CD4-positive, alpha-beta T cell treated with Interleukin-17A for 4 hours (primary cell): ENCODE data around the gene MAF.
A peak's percentile ranks its signal among the peaks of the same experiment; 100 is the strongest.

Experiments
- DNase-seq: peaks from one replicate; pipeline ENCODE4 v3.0.0-alpha.2; 2020; ENCODE audit warnings: mixed read lengths

Gene MAF

GRCh38 chr16:79600638-79601091, at the start of gene MAF:
Gene MAF, minus strand, starts transcription at chr16:79600737. Its CDS starts 835 bp downstream, at chr16:79599902.
- peak; percentile 88 for DNase-seq

- DNase-seq: no peak
Measured at GRCh38 chr16:79648826-79649225, 48.3 kb upstream of the MAF start.

DNA sequence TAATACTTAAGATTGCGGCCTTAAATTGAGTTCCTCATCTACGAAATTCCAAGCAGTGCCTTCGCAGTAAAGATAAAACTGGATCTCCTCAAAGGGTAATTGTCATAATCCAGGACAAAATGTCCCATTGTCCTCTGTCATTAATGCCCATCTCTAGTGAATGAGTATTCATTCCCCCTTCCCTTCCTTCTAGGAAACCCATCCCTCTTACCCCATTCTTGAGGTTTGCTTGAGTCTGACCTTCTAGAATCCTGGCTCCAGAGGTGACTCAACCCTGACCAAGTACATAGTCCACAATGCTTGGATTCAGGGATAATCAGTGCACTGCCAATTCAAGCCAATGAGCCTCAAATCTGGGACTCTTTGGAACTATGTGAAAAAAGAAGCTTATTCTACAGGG, 47.0 kb upstream of the MAF start:
- no peak for DNase-seq

DNA sequence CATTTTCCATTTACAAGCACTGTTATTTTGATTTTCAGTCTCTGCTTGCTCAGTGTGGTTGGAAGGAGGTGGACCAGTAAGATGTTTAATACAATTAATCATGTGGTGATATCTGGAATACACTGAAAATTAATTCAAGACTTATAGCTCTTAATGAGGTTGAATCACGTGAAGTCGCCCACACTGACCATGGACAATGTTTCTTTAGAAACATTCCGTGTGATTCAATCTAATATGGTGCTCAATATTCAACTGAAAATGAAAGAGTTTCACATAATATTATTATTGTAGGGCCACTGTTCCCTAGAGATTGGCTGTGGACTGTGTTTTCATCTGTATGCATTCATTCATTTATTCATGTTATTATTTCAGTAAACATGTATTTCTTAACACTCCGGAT, 45.2 kb upstream of the MAF start:
- no peak for DNase-seq

- no peak for DNase-seq
Measured at GRCh38 chr16:79644971-79645667, 44.6 kb upstream of the MAF start.

DNA sequence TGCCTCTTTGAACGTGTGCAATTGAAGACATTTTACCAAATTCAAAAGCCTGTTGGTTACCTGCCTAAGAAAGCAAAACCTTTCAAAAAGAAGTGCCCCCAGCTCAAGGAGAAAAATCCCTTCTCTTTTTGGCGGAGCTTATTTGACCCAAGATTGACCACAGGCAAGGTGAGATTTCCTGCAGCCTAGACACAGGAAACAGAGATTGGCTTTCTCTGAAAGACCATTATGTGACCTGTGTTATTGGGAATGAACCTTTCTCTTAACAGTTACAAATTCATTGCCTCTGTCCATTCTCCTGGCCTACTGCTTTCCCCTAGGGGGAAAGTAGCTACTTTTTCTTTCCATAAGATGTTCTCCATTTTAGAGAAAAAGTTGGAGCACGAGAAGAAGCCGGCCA, 42.1 kb upstream of the MAF start:
- DNase-seq: no peak

DNA sequence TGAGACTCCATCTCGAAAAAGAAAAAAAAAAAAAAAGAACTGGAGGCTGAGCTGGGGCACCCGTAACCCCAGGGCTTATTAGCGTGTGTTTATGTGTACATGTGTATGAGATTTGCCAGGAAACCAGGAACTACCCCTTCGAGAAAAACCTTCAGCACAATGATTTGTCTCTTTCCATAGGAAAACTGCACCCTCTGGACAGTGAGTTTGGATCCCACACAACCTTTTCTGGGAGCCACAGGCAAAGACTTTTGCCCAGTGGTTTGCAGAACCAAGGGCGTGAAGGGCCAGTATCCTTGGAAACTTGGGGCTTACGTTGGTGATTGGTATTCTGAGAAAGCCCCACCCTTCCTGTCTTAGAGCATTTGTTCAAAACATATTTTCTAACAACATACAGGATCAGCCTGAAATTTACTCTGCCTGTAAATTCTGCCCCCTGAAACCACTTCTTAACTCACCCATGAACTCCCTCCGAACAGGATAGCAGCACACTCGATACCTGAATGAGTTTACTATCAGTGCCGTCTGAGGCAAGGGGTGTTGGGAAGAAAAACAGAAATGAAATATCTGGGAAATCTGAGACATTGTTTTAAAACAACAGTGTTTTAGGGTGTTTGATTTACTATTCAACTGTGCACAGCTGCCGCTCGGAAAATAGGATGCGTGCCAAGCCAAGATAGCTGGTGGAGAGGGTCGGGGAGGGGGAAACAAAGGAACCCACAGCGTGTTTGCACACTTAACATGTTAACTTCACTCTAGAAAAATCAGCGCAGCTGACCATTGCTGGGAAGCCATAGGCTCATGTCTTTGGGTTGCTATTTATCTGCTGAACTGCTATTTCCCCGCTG, 40.2 kb upstream of the MAF start:
- DNase-seq: peak; percentile 9

DNA sequence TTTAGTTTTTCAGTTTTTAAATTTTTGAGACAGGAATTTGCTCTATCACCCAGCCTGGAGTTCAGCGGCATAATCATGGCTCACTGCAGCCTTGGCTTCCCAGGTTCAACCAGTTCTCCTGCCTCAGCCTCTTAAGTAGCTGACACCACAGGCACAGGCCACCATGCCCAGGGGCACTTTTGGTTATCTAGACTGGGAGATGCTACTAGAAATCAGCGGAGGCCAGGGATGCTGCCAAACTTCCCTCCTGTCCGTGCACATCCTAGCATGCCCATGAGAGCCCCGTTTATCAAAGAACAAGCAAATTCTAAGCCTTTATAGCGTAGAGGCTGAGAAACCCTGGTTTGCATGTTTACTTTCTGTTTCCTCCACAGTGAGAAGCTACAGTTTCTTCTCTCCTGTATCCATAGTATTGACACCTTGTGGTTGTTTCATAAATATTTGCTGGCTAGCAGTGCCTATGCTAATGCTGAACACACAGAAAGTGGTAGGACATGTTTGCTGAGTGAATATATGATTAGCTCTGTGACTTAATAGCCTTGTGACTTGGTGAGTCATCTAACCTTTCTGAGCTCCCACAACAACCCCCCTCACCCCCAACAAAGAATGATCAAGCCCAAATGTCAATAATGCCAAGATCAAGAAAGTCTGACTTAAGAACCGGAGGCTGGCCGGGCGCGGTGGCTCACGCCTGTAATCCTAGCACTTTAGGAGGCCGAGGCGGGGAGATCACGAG, 39.2 kb upstream of the MAF start:
- DNase-seq: peak; percentile 38

GRCh38 chr16:79638386-79638785, 37.8 kb upstream of the MAF start:
- no peak for DNase-seq

DNA sequence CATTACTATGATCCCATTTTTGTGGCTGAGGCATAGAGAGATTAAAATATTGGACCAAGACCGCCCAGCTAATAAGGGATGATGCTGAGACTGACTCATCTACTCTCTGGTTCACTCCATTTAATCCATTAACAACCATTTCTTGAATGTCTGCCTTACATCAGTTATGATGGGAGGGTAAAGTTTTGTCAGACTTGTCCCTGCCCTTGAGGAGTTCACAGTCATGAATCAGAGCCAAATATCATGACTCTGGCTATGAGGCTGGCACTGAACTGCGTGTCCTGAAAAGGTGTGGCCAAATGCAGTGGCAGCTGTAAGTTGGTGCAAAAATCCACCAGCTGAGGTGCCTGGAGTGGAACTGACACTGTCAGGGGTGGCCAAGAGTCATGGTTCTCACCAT, 35.0 kb upstream of the MAF start:
- no peak for DNase-seq

GRCh38 chr16:79634298-79634697, 33.8 kb upstream of the MAF start:
- DNase-seq: no peak

DNA sequence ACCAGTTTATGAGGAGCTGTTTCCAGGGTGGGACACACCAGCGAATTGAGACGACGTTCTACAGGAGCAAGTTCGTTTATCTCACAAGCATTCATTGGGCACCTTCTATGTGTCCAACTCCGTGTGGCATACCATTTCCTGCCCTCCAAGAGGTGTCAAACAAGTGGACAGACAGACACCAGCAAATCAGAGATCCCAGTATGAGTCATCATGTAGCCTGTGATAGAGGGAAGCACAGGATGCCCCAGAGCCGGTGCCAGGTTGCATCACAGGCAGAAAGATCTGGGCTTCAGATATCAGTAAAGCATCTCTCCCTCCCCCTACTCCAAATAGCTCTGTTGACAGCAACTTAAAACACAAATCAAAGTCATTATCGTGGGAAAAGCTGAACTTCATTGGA, 31.8 kb upstream of the MAF start:
- peak; percentile 9 for DNase-seq

GRCh38 chr16:79628988-79629387, 28.5 kb upstream of the MAF start:
- no peak for DNase-seq

DNA sequence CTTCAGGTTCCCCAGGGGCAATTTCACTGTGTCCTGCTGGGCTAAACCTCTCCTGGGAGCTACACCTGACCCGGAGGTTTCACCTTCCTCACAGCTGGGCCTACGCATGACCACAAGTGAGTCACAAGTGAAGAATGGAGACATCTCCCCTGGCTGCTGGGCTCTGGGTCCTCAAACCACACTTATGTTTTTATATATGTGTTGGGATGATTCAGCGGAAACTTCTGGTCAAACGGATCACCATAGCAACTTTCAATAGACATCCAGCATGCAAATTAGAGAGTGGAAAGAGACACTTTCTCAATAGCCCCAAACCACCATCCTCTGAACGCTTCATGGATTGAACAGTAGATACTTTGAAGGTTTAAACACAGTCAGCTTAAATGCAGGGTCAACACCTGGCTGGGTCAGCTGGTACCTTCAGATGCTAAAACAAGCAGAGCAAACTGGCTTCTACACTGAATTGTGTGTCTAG, 28.0 kb upstream of the MAF start:
- DNase-seq: peak; percentile 58

DNA sequence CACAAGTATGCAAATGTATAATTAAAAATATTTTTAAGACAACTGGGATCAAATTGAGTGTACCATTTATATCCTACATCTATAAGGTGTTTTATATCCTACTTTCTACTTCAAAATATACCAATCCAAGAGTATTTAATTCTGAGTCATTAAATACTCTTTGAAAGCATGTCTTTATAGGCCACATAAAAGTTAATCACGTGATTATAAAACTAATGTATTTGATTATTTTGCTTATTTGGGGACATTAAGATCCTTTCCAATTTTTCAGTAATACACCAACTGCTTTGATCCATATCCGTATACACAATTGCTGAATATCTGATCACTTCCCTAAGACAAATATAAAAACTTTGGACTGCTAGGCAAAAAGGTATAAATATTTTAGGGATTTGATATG, 26.6 kb upstream of the MAF start:
- DNase-seq: no peak

DNA sequence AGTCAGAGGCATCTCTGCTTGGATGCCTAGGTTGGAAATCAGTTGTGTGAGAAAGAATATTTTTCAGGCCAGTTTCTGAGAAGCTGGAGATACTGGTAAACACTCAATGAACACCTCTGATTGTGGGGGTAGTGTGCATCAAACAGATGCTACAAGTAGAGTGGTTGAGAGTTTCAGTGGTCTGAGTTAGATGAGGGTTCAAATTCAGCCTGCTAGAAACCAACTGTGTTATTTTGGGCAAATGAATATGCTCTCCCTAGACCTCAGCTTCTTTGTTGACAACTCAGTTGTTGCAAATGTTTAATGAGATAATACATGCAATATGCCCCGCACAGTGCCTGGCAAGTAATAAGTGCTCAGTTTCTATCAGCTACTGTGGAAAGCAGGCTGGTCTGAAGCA, 25.2 kb upstream of the MAF start:
- DNase-seq: no peak

GRCh38 chr16:79623824-79624223, 23.3 kb upstream of the MAF start:
- DNase-seq: no peak

DNA sequence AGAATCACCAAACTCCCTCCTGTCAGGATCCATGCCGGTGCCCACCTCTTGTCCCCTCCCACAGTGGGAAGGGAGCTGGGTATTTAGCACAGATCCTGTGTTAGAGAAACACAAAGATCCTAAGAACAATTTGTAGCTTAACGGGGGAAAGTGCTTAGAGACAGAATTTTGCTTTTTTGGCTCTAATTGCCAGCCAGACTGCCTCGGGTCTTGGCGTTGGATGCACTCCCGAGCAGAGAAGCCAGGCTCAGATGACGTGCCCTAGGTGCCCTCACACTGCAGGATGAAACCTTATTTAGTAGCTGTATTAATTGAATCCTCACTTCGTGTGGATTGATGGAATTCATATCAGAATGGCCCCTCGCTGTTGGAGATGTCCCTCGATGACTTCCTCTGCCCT, 22.5 kb upstream of the MAF start:
- DNase-seq: no peak

GRCh38 chr16:79621027-79621426, 20.5 kb upstream of the MAF start:
- DNase-seq: no peak

GRCh38 chr16:79618692-79619050, 18.1 kb upstream of the MAF start:
- DNase-seq: no peak

DNA sequence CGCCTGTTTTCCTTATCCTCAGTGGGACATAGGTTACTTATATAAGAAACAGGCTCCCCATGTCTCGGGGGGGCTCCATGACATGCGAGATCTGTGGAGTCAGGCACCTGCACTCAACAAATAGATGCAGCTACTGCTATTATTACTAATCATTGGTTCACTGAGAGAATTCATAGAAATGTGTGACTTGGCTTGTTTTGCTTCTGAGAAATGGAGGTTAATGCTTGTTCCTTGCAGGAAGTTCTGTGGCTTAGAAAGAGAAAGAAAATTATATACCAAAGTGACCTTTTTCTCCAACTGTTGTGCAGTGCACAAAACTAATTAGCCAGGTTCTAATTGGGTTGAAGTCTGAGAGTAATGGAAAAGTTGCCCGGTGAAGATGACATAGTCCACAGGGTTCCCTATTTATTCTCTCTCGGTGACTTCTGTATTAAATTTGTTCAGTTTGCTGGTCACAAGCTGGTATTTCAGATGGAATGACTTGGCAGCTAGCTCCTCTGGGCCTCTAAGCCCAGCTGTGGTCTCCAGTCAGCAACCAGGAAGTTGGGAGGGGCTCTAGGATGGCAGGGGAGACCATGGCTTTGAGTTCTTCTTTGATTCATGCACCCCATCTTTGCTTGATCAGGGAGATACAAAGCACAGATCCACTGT, 17.6 kb upstream of the MAF start:
- no peak for DNase-seq

- no peak for DNase-seq
Measured at GRCh38 chr16:79613009-79613408, 12.5 kb upstream of the MAF start.

GRCh38 chr16:79612207-79612606, 11.7 kb upstream of the MAF start:
- no peak for DNase-seq
